NCI-H187 (cell line): ENCODE measurements around the gene ITGB5.

Source experiments
- DNase-seq, 2 experiments: peaks; one replicate each; lab custom pipeline; 2025; lab: John Stamatoyannopoulos, UW

ITGB5 gene

GRCh38 chr3:124748560-124749198, 138.5 kb downstream of the ITGB5 start:
- DNase-seq = no peak

- no peak for DNase-seq
These were observed 139.8 kb downstream of the ITGB5 start for GRCh38 chr3:124747111-124747981.

- DNase-seq = no peak
These were observed 141.4 kb downstream of the ITGB5 start for GRCh38 chr3:124745756-124746155.

GRCh38 chr3:124741027-124741426, 146.1 kb downstream of the ITGB5 start:
- DNase-seq = no peak

- no peak for DNase-seq
These were observed 155.4 kb downstream of the ITGB5 start for GRCh38 chr3:124731760-124732159.

GRCh38 chr3:124730941-124731297, 156.2 kb downstream of the ITGB5 start:
- no peak for DNase-seq

- DNase-seq = peak; percentile 52 to 89
These were observed 156.8 kb downstream of the ITGB5 start, which contains the start of gene UMPS for GRCh38 chr3:124730129-124730940. TSS of gene UMPS (plus strand) at chr3:124730452. CDS start at chr3:124730472, 20 bp downstream.

GRCh38 chr3:124722589-124722988, 164.6 kb downstream of the ITGB5 start:
- no peak for DNase-seq

- DNase-seq = no peak
These were observed 172.8 kb downstream of the ITGB5 start for GRCh38 chr3:124714223-124714853.
